DOHH2 (cell line): ENCODE data around the gene SLC48A1.

ENCODE experiments used
- CTCF ChIP-seq: fragments of 200-600 bp; sonication (generic); IDR thresholded peaks from one replicate; pipeline ENCODE4 v1.5.1; 2014; ENCODE audit warnings: antibody characterized with exemption, mild to moderate bottlenecking, low read depth, low read length; ENCODE audit not compliant: poor library complexity, severe bottlenecking
- EZH2phosphoT487 ChIP-seq: fragments of 200-600 bp; sonication (generic); IDR thresholded peaks from 2 replicates; pipeline ENCODE4 v1.6.1; 2017; ENCODE audit warnings: borderline replicate concordance, mild to moderate bottlenecking, antibody characterized with exemption, low read length, moderate library complexity, mixed read lengths

- TF ChIP-seq CTCF (no peak), EZH2phosphoT487 (no peak)
These were observed 43.8 kb upstream of the SLC48A1 start for GRCh38 chr12:47729233-47729632.
